ENCODE data around the gene LILRA2. TPM values are rescaled to one million over a fixed set of nuclear protein-coding genes. Genes with fewer than 3 reads are reported as not detected.
"Not testable (repeated sequence)": the region's sequence is repeated elsewhere in the genome, so short reads cannot be mapped to it uniquely, and the experiment has no call there.

LILRA2 gene
- total RNA-seq, 1 donor = not detected

DNA sequence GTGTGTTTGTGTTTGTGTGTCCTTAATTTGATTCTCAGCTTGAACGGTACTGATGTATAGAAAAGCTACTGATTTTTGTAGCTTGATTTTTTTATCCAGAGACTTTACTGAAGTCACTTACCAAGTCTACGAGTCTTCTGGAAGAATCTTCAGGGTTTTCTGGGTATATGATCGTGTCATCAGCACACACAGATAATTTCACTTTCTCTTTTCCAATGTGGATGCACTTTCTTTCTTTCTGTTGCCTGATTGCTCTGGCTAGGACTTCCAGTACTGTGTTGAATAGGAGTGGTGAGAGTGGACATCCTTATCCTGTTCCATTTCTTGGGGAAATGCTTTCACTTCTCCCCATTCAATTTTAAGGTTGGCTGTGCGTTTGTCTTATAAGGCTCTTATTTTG is 48.8 kb downstream of the LILRA2 start:
- no peak overlapping the region for H3K4me3 ChIP-seq (ENCODE audit: low read depth, low read length)
- no peak for DNase-seq (ENCODE audit: low read depth)
- no peak for TF ChIP-seq CTCF (IDR thresholded peaks at IDR 0.05; ENCODE audit: insufficient read depth, low read depth, low read length)

- DNase-seq (ENCODE audit: low read depth); H3K4me3 ChIP-seq (ENCODE audit: low read depth, low read length): not testable (repeated sequence)
Measured at GRCh38 chr19:54624234-54624633, 50.6 kb downstream of the LILRA2 start.

DNA sequence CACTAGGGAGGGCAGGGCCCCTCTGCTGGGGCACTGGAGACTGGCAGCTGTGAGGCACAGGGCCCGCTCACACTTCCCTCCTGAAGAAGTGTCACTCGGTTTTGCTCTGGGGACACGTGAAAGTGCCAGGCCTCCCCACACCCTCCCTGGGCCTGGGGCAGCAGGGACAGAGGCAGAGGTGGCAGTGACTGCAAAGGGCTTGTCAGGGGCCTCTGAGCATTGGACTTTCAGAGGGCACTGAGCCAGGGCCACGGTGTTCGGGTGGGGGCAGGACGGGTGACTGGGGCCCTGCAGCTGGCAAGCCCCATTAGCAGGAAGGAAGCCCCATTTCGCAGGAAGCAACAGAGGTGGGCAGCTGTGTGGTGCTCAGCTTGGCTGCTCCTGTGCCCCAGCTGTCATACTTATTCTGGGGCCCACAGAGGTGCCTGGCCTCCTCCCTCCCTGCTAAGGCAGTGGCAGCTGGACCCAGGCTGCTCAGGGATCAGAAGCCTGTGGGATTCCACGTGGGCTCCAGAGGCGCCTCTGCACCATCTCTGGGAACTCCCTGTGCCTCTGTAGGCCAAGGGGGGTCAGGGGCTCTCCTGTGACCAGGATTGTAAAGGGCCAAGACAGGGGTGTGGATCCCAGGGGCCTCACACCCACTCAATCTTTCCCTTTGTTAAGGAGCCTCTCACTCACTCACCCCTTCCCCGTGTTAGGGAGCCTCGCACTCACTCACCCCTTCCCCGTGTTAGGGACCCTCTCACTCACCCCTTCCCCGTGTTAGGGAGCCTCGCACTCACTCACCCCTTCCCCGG is 51.5 kb downstream of the LILRA2 start:
- H3K4me3 ChIP-seq (ENCODE audit: low read depth, low read length); DNase-seq (ENCODE audit: low read depth): not testable (repeated sequence)

DNA sequence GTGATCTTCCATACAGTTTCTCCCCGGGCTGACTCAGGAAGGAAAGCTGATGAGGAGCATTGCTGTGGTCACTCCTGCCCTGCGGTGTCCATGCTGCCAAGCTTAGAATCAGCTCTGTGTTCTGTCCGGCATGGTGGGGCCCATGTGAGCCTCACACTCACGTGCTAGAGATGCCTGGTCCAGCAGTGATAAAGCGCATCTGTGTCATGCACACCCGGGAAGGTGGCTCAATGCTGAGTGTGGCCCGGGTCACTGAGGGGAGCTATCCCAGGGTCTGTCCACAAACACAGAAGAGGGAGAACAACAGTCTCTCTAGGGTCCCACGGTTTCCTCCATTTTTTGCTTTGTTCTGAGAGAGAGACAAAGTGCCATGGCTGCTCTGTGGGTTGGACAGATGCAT is 53.2 kb downstream of the LILRA2 start:
- no peak for DNase-seq (ENCODE audit: low read depth)
- H3K4me3 ChIP-seq (ENCODE audit: low read depth, low read length) = no peak overlapping the region

GRCh38 chr19:54627912-54628311 is 54.3 kb downstream of the LILRA2 start:
- H3K4me3 ChIP-seq (ENCODE audit: low read depth, low read length); DNase-seq (ENCODE audit: low read depth): not testable (repeated sequence)

More for the DNA sequence above, 53.2 kb downstream of the LILRA2 start:
- TF ChIP-seq CTCF (IDR thresholded peaks at IDR 0.05; ENCODE audit: insufficient read depth, low read depth, low read length) = no peak

GRCh38 chr19:54630262-54630661 is 56.7 kb downstream of the LILRA2 start, which contains the start of gene LILRB1:
LILRB1 (plus strand) TSS chr19:54630484; CDS start chr19:54631074, 590 bp downstream.
- DNase-seq (ENCODE audit: low read depth); H3K4me3 ChIP-seq (ENCODE audit: low read depth, low read length): not testable (repeated sequence)

GRCh38 chr19:54630782-54631181 is 57.2 kb downstream of the LILRA2 start:
- no peak for TF ChIP-seq CTCF (IDR thresholded peaks at IDR 0.05; ENCODE audit: insufficient read depth, low read depth, low read length)
- H3K4me3 ChIP-seq (ENCODE audit: low read depth, low read length) = no peak overlapping the region
- no peak for DNase-seq (ENCODE audit: low read depth)

GRCh38 chr19:54631489-54632337 is 58.1 kb downstream of the LILRA2 start:
- H3K4me3 ChIP-seq (ENCODE audit: low read depth, low read length); DNase-seq (ENCODE audit: low read depth): not testable (repeated sequence)

DNA sequence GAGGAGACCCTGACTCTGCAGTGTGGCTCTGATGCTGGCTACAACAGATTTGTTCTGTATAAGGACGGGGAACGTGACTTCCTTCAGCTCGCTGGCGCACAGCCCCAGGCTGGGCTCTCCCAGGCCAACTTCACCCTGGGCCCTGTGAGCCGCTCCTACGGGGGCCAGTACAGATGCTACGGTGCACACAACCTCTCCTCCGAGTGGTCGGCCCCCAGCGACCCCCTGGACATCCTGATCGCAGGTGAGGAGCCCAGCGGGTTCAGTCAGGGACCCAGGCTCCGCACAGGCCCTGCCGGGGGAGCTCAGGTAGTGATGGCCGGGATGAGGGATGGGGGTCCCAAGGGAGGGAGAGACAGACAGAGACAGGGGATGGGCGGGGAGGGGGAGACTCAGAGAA is 58.9 kb downstream of the LILRA2 start:
- DNase-seq (ENCODE audit: low read depth); H3K4me3 ChIP-seq (ENCODE audit: low read depth, low read length): not testable (repeated sequence)

- H3K4me3 ChIP-seq (ENCODE audit: low read depth, low read length) = no peak overlapping the region
- DNase-seq (ENCODE audit: low read depth) = no peak
- no peak for TF ChIP-seq CTCF (IDR thresholded peaks at IDR 0.05; ENCODE audit: insufficient read depth, low read depth, low read length)
Measured at GRCh38 chr19:54633401-54633800, 59.8 kb downstream of the LILRA2 start.

DNA sequence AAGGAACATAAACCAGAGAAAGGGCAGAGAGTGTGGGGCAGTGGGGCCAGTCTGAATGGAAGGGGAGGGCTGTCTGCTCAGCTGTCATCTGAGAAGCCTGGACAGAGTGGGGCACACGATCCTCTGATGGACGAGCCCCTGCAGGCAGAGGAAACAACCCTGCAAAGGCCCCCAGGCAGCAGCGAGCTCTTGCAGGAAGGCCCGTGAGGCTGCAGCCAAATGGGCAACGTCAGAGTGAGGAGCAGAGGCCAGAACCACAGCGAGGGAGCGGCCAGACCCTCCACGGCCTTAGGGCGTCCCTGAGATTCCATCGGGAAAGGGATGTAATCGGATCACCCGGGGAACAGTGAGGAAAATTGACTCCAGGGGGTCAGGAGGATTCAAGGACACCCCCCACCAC is 62.5 kb downstream of the LILRA2 start:
- DNase-seq (ENCODE audit: low read depth); H3K4me3 ChIP-seq (ENCODE audit: low read depth, low read length): not testable (repeated sequence)

All from fibroblast of villous mesenchyme (primary cell).